Brain microvascular endothelial cell (primary cell): ENCODE measurements around the gene MYADML2.
A peak's percentile ranks its signal among the peaks of the same experiment; 100 is the strongest.

Experiments
- DNase-seq: peaks from one replicate; pipeline ENCODE4 v3.0.0-alpha.2; 2020
- H3K27ac ChIP-seq: fragments of 250-450 bp; sonication (Bioruptor Pico); 2 replicates; pipeline ENCODE4 v1.5.1; 2020; ENCODE audit warnings: mild to moderate bottlenecking, moderate library complexity
- H3K27me3 ChIP-seq: fragments of 250-450 bp; sonication (Bioruptor Pico); replicated peaks from 2 replicates; pipeline ENCODE4 v1.5.1; 2020; ENCODE audit warnings: mild to moderate bottlenecking
- H3K36me3 ChIP-seq: fragments of 250-450 bp; sonication (Bioruptor Pico); replicated peaks from 2 replicates; pipeline ENCODE4 v1.5.1; 2020; ENCODE audit warnings: mild to moderate bottlenecking
- H3K4me3 ChIP-seq: 2 replicates; pipeline ENCODE4 v1.5.1; 2011; ENCODE audit warnings: low read depth, mild to moderate bottlenecking, control low read depth, low read length, moderate library complexity
- CTCF ChIP-seq: IDR thresholded peaks from 2 replicates; pipeline ENCODE4 v1.5.1; 2011; ENCODE audit warnings: low read depth, mild to moderate bottlenecking, moderate library complexity, low read length, control low read depth, inconsistent platforms; ENCODE audit errors: missing control alignments
- in situ Hi-C: cut with HindIII; loops from 2 replicates; pipeline ENCODE4 v1.10.0; 2017; ENCODE audit warnings: low sequenced_read_pairs, low pct_ligation_motif_present

Gene MYADML2

GRCh38 chr17:81931189-81931556 is 15.9 kb downstream of the MYADML2 start:
- Histone ChIP-seq H3K36me3 (peaks cover 10% of the 10 kb centered on the region), H3K27ac (no peak overlapping the region), H3K27me3 (no peaks in the 10 kb centered on the region), H3K4me3 (no peak overlapping the region)
- no peak for DNase-seq
- in situ Hi-C loops = no loop called here
- no peak for TF ChIP-seq CTCF

- H3K4me3 ChIP-seq = no peak overlapping the region
- in situ Hi-C loops = no loop called here
- peaks cover 10% of the 10 kb centered on the region for H3K36me3 ChIP-seq
- no peak for DNase-seq
- no peak overlapping the region for H3K27ac ChIP-seq
- TF ChIP-seq CTCF = no peak
- H3K27me3 ChIP-seq = no peaks in the 10 kb centered on the region
These were observed 16.6 kb downstream of the MYADML2 start for GRCh38 chr17:81930142-81931125.

GRCh38 chr17:81929253-81930141 is 17.5 kb downstream of the MYADML2 start:
- Histone ChIP-seq H3K27ac (no peak overlapping the region), H3K4me3 (no peak overlapping the region), H3K36me3 (peaks cover 3% of the 10 kb centered on the region), H3K27me3 (no peaks in the 10 kb centered on the region)
- in situ Hi-C loops = no loop called here
- TF ChIP-seq CTCF = no peak
- DNase-seq = no peak

GRCh38 chr17:81928544-81929252 is 18.3 kb downstream of the MYADML2 start:
- Histone ChIP-seq H3K27me3 (no peaks in the 10 kb centered on the region), H3K4me3 (peak overlapping the region; percentile 79), H3K27ac (no peak overlapping the region), H3K36me3 (no peaks in the 10 kb centered on the region)
- no peak for TF ChIP-seq CTCF
- DNase-seq = no peak
- in situ Hi-C loops = no loop called here

- no peaks in the 10 kb centered on the region for H3K36me3 ChIP-seq
- in situ Hi-C loops = no loop called here
- H3K4me3 ChIP-seq = peak within 1 kb of the TSS; percentile 79
- peak; percentile 85 for DNase-seq
- peak within 1 kb of the TSS; percentile 90 for H3K27ac ChIP-seq
- peak; percentile 37 for TF ChIP-seq CTCF
- no peaks in the 10 kb centered on the region for H3K27me3 ChIP-seq
These were observed 19.1 kb downstream of the MYADML2 start, which contains the start of gene MAFG for GRCh38 chr17:81927653-81928543. Gene MAFG (minus strand): TSS chr17:81927735. CDS start chr17:81923185, 4,550 bp downstream.
